Raji (cell line): ENCODE data around the gene KRT72.

Source experiments
- POLR2A ChIP-seq: IDR thresholded peaks from 2 replicates; pipeline ENCODE4 v1.6.1; 2011; ENCODE audit warnings: low read depth, low read length, control low read depth; ENCODE audit not compliant: insufficient read depth

KRT72 gene

GRCh38 chr12:52600941-52601481 is at the start of gene KRT72:
KRT72 (minus strand) TSS chr12:52601463; CDS start chr12:52601452, 11 bp downstream.
- TF ChIP-seq POLR2A: no peak

DNA sequence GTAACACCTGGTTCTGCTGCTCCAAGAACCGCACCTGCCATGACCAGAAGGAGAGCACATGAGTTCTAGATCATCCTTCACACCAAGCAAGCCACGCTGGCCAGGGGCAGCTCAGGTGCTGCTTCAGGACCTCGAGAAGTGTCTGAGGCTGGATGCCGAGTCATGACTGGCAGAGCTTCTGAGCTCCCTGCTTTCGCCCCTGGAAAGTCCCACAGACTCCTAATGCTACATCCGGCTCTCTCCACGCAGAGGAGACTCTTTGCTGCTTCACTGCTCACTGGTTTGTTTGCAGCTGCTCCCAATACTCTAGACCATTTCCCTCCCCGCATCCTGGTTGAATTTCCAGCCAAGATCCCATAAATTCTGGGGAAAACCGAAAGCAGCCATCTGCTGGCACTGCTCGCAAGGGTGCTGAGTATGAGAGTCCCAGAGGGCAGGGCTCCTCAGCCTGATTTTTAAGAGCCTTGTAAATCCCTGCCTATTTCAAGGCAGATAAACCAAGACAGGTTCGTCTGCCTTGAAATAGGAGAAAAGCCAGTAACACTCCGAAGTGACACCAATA is 49.3 kb upstream of the KRT72 start:
- no peak for TF ChIP-seq POLR2A

DNA sequence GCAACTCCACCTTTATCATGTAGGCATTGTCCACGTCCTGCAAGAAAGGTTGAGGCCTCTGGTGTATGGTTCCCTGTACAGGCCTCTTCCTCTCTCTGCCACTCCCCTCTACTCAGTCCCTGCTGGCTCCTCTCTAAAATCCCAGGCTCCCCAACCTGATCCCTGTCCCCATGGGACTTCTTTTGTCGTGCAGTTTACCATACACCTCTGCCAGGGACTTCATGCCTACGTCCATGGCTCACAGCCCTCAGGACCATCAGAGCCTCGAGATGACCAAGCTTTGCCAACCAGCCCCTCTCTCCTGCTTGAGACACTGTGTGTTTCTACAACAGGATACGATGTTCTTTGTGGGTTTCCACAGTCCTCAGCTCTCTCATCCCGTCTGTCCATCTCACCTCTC is 47.8 kb upstream of the KRT72 start:
- TF ChIP-seq POLR2A: no peak

- TF ChIP-seq POLR2A: no peak
Measured at GRCh38 chr12:52648012-52648550, 46.8 kb upstream of the KRT72 start.

GRCh38 chr12:52647601-52648000 is 46.3 kb upstream of the KRT72 start:
- no peak for TF ChIP-seq POLR2A

DNA sequence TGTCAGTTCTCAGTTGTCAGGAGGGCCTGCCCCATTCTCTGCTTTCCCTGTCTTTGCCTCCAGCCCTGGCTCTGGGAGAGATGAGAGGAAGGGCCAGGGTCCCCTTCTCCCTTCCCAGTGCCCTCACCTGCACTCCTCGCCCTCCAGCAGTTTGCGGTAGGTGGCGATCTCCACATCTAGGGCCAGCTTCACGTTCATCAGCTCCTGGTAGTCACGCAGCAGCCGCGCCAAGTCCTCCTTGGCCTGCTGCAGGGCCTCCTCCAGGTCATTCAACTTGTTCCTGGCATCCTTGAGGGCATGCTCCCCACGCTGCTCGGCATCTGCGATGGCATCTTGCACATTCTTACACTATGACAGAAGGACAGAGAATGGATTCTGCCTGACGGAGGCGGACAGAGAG is 45.4 kb upstream of the KRT72 start:
- no peak for TF ChIP-seq POLR2A

DNA sequence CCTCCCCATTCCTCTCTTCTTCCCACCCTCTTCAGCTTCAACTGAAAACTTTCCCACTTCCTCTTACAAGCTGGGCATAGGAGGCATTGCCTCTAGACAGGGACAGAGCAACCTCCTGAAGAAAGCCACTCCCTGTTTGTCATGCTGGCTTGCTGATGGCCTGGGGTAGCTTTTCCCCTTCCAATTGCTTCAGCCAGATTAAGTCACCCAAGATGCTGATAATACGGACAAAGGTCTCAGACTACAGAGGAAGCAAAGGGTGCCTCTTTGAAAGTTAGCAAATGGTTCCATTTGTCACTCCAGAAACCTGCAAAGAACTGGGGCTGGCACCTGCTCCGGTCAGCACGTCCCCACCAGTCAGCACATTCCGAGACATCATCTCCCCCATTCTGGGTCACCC is 44.7 kb upstream of the KRT72 start:
- no peak for TF ChIP-seq POLR2A

- TF ChIP-seq POLR2A: no peak
Measured at GRCh38 chr12:52645120-52645761, 44.0 kb upstream of the KRT72 start.

GRCh38 chr12:52644078-52644415 is 42.8 kb upstream of the KRT72 start:
- no peak for TF ChIP-seq POLR2A

DNA sequence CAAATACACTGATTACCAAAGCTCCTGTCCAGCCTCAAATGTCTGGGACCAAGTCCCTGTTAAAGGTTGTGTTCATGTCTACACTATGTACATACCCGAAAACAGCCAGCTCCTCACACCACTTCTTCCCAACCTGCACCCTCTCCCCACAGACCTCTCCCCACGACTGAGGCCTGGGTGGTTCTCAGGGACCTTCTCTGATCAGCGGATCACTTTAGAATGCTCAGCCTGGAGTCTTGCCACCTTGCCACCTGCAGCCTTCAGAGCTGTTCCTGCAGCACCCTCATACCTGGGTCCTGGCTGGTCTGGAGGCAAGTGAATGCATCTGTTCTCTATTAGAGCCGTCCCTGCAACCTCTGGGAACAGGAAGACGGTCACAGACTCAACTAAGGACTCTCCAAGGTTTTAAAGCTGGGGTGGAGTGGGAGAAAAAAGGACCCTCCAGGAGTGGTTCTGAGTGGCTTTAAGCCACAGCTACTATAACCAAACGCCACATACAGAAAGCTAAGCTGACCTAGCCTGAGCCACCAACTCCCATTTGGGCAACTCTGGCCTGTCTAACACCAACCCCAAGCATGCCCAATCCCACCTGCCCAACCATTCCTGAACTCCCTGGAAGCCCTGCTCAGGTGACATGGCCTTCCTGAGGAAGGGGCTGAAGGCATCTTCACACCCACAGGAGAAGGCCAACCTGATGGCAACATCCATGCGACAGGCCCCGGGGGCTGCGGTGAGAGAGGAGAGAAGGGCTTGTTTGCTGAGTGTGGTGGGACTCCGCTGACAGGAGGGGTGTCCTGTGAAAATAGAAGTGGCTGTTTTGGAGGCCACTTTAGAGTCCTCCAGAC is 42.2 kb upstream of the KRT72 start:
- no peak for TF ChIP-seq POLR2A

GRCh38 chr12:52641468-52641867 is 40.2 kb upstream of the KRT72 start:
- no peak for TF ChIP-seq POLR2A

DNA sequence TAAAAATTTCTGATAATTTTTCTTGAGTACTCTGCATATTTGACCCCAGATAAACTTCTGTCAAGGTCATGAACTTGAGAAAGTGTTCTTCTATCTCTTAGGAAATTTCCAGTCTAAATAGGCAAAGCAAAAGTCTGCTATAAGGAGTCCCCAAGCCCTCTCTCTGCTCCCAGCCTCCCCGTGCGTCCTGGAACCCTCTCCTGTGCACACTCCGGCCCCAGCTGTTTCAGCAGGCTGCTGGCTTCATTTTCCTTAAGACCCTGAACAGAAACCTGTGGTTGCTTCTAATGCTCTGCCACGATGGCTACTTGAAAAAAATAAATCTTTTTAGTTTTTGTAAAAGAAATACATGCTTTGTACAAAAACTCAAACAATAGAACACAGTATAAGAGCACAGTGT is 36.0 kb upstream of the KRT72 start:
- TF ChIP-seq POLR2A: no peak

GRCh38 chr12:52636592-52637258 is 35.5 kb upstream of the KRT72 start:
- TF ChIP-seq POLR2A: no peak

DNA sequence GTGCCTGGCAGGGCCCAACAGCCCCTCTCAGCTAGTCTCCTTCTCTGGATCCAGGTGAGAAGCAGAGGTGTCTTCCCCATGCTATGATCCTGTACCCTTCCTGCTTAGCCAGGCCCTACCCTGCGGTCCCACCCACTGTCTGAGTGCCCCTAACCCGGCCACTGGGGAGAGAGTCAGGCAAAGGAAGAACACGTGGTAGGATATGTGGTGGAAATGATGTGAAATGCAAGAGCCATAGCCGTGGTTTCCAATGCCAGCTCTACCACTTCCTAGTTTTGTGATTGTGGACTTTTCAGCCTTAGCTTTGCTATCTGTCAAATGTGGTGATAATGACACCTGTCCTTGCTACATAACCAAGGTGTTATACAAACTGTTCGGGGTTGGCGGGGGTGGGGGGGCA is 34.9 kb upstream of the KRT72 start:
- no peak for TF ChIP-seq POLR2A
